ENCODE measurements around the gene SUZ12.

DNA sequence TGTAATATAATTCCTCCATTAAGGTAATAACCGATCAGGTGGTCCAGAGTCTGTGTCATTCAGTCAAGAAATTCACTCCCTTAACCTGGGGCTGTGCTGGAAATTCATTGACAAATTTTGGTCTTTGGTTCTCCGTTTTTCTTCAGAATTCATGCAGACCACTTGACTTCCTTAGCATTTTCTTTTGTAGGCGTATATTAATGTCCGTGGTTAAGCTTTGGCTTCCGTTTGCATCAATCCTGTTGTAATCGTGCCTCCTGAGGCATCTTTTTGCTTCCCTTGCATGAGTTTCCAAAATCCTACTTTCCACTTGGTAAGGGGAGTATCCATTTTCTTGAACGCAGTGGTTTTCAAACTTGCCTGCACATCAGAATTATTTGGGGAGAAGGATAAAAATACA lies 79.4 kb downstream of the SUZ12 start:
- no peak for TF ChIP-seq CTCF (IDR thresholded peaks at IDR 0.05)
- TF ChIP-seq POLR2AphosphoS5 (IDR thresholded peaks at IDR 0.05): no peak
- no peak for TF ChIP-seq POLR2A (IDR thresholded peaks at IDR 0.05)
- TF ChIP-seq EP300 (IDR thresholded peaks at IDR 0.05): no peak
